Large intestine (tissue), 12 donors: Measurements from ENCODE around the gene CHRM1. TPM values are rescaled to one million over a fixed set of nuclear protein-coding genes. Genes with fewer than 3 reads are reported as not detected.

Experiments used
- DNase-seq, 2 donors: peaks; one replicate each; pipeline versions ENCODE4 v3.0.0 to v3.0.0-alpha.2; 2013
- H3K27ac ChIP-seq: one replicate; pipeline ENCODE4 v1.5.1; 2013; ENCODE audit warnings: low read length
- H3K27me3 ChIP-seq: 2 replicates; pipeline ENCODE4 v1.6.1; 2013; ENCODE audit warnings: low read length; ENCODE audit not compliant: control insufficient read depth, insufficient read depth
- H3K36me3 ChIP-seq: 2 replicates; pipeline ENCODE4 v1.6.1; 2013; ENCODE audit warnings: low read length; ENCODE audit not compliant: control insufficient read depth, insufficient read depth
- H3K4me1 ChIP-seq: one replicate; pipeline ENCODE4 v1.6.1; 2013; ENCODE audit warnings: low read length; ENCODE audit not compliant: control insufficient read depth, insufficient read depth
- H3K4me3 ChIP-seq: one replicate; pipeline ENCODE4 v1.5.1; 2013; ENCODE audit warnings: low read length
- H3K9me3 ChIP-seq: one replicate; pipeline ENCODE4 v1.6.1; 2013; ENCODE audit warnings: mild to moderate bottlenecking, low read depth, low read length, moderate library complexity; ENCODE audit not compliant: control insufficient read depth
- WGBS: methylation state at CpG from one replicate; pipeline ENCODE4 v1.1.5; 2013; ENCODE audit warnings: low lambda C conversion rate; ENCODE audit not compliant: insufficient coverage; 5-methylcytosine and 5-hydroxymethylcytosine counted together
- long read RNA-seq, 11 donors: transcript quantifications; one replicate each; lab custom pipeline, GENCODE V29; 2026
- polyA plus RNA-seq: library from polyadenylated mRNA; unstranded; fragments of 120-200 nt; gene quantifications from one replicate; pipeline ENCODE4 v1.2.1, GENCODE V29; 2013

CHRM1 gene
- 1.3 TPM for polyA plus RNA-seq
- long read RNA-seq, donor 1, partial matches to known transcripts, result 0 of 1 reads
- long read RNA-seq, donor 1, other reads (novel, unspliced or antisense), result 0 of 1 reads
- long read RNA-seq, donor 2, partial matches to known transcripts, result 0 of 1 reads
- long read RNA-seq, donor 2, other reads (novel, unspliced or antisense), result 0 of 1 reads
- long read RNA-seq, donor 3, result 0 reads
- long read RNA-seq, donor 4, result 0 reads
- long read RNA-seq, donor 5, partial matches to known transcripts, result 0 of 2 reads
- long read RNA-seq, donor 5, other reads (novel, unspliced or antisense), result 0 of 2 reads
- long read RNA-seq, donor 6, partial matches to known transcripts, result 0 of 1 reads
- long read RNA-seq, donor 6, other reads (novel, unspliced or antisense), result 0 of 1 reads
- long read RNA-seq, donor 7, partial matches to known transcripts, result 0 of 1 reads
- long read RNA-seq, donor 7, other reads (novel, unspliced or antisense), result 0 of 1 reads
- long read RNA-seq, donor 8, result 0 reads
- long read RNA-seq, donor 9, partial matches to known transcripts, result 0 of 1 reads
- long read RNA-seq, donor 9, other reads (novel, unspliced or antisense), result 0 of 1 reads
- long read RNA-seq, donor 10, partial matches to known transcripts, result 0 of 1 reads
- long read RNA-seq, donor 10, other reads (novel, unspliced or antisense), result 0 of 1 reads
- long read RNA-seq, donor 11, result 0 reads

GRCh38 chr11:62921201-62921572 lies at the start of gene CHRM1:
Gene CHRM1, minus strand, starts transcription at chr11:62921363. Its CDS starts 10,263 bp downstream, at chr11:62911100.
- Histone ChIP-seq H3K27ac (no peak within 1 kb of the TSS), H3K4me3 (no peak within 1 kb of the TSS), H3K27me3 (peaks cover 53% of the 10 kb centered on the region), H3K36me3 (no peaks in the 10 kb centered on the region), H3K4me1 (peaks cover 19% of the 10 kb centered on the region), H3K9me3 (peaks cover 15% of the 10 kb centered on the region)
- no CpG with 5 or more reads among the region's 9 CpGs for whole genome bisulfite sequencing
- no peak for DNase-seq

- Histone ChIP-seq H3K36me3 (no peaks in the 10 kb centered on the region), H3K4me3 (no peak overlapping the region), H3K4me1 (no peaks in the 10 kb centered on the region), H3K27me3 (peaks cover 3% of the 10 kb centered on the region), H3K9me3 (no peaks in the 10 kb centered on the region), H3K27ac (no peak overlapping the region)
- WGBS, result no CpG with 5 or more reads among the region's 2 CpGs
- DNase-seq, result no peak
Observed at GRCh38 chr11:62965574-62965973, 44.4 kb upstream of the CHRM1 start.

- Histone ChIP-seq H3K4me3 (no peak overlapping the region), H3K9me3 (no peaks in the 10 kb centered on the region), H3K27me3 (no peaks in the 10 kb centered on the region), H3K4me1 (peaks cover 12% of the 10 kb centered on the region), H3K36me3 (no peaks in the 10 kb centered on the region), H3K27ac (no peak overlapping the region)
- DNase-seq, result no peak
- WGBS, result 100% methylated on average over 1 of the region's 3 CpGs
Observed at GRCh38 chr11:62962391-62962790, 41.2 kb upstream of the CHRM1 start.

- no peaks in the 10 kb centered on the region for H3K27me3 ChIP-seq
- no peaks in the 10 kb centered on the region for H3K36me3 ChIP-seq
- H3K4me3 ChIP-seq, result no peak overlapping the region
- H3K4me1 ChIP-seq, result peaks cover 12% of the 10 kb centered on the region
- no peak overlapping the region for H3K27ac ChIP-seq
- WGBS, result no CpG with 5 or more reads among the region's 4 CpGs
- no peak for DNase-seq
- H3K9me3 ChIP-seq, result no peaks in the 10 kb centered on the region
Observed at GRCh38 chr11:62961017-62961570, 39.9 kb upstream of the CHRM1 start.

- DNase-seq, result no peak
- no peaks in the 10 kb centered on the region for H3K36me3 ChIP-seq
- no peak overlapping the region for H3K4me3 ChIP-seq
- no peaks in the 10 kb centered on the region for H3K27me3 ChIP-seq
- no peaks in the 10 kb centered on the region for H3K9me3 ChIP-seq
- H3K27ac ChIP-seq, result peak overlapping the region; percentile 57
- peaks cover 12% of the 10 kb centered on the region for H3K4me1 ChIP-seq
- WGBS, result no CpG with 5 or more reads among the region's 1 CpG
Observed at GRCh38 chr11:62959422-62959980, 38.3 kb upstream of the CHRM1 start.

- H3K27ac ChIP-seq, result peak overlapping the region; percentile 57
- H3K36me3 ChIP-seq, result no peaks in the 10 kb centered on the region
Observed at GRCh38 chr11:62958547-62959421, 37.6 kb upstream of the CHRM1 start.

GRCh38 chr11:62957147-62957546 lies 36.0 kb upstream of the CHRM1 start:
- H3K36me3 ChIP-seq, result no peaks in the 10 kb centered on the region
- no peak for DNase-seq
- H3K4me1 ChIP-seq, result peaks cover 12% of the 10 kb centered on the region
- no peaks in the 10 kb centered on the region for H3K9me3 ChIP-seq
- no peak overlapping the region for H3K4me3 ChIP-seq
- no peaks in the 10 kb centered on the region for H3K27me3 ChIP-seq
- no peak overlapping the region for H3K27ac ChIP-seq
- WGBS, result 100% methylated on average over 1 of the region's 2 CpGs

More at GRCh38 chr11:62958547-62959421, 37.6 kb upstream of the CHRM1 start:
- 17% methylated on average over 1 of the region's 11 CpGs for WGBS
- peaks cover 12% of the 10 kb centered on the region for H3K4me1 ChIP-seq
- DNase-seq, result peak; percentile 42 to 76
- H3K9me3 ChIP-seq, result no peaks in the 10 kb centered on the region
- no peak overlapping the region for H3K4me3 ChIP-seq
- no peaks in the 10 kb centered on the region for H3K27me3 ChIP-seq

- H3K9me3 ChIP-seq, result no peaks in the 10 kb centered on the region
- no peak overlapping the region for H3K4me3 ChIP-seq
- no peak overlapping the region for H3K27ac ChIP-seq
- peaks cover 12% of the 10 kb centered on the region for H3K4me1 ChIP-seq
- no CpG with 5 or more reads among the region's 5 CpGs for WGBS
- H3K27me3 ChIP-seq, result no peaks in the 10 kb centered on the region
- no peaks in the 10 kb centered on the region for H3K36me3 ChIP-seq
- no peak for DNase-seq
Observed at GRCh38 chr11:62954478-62954877, 33.3 kb upstream of the CHRM1 start.

- Histone ChIP-seq H3K27ac (no peak overlapping the region), H3K4me1 (peaks cover 6% of the 10 kb centered on the region), H3K36me3 (no peaks in the 10 kb centered on the region), H3K4me3 (no peak overlapping the region), H3K9me3 (no peaks in the 10 kb centered on the region), H3K27me3 (no peaks in the 10 kb centered on the region)
- no peak for DNase-seq
- 83% methylated on average over 1 of the region's 4 CpGs for WGBS
Observed at GRCh38 chr11:62953811-62954210, 32.6 kb upstream of the CHRM1 start.
